Measurements from ENCODE around the gene FER.
"Not testable (repeated sequence)": the region's sequence is repeated elsewhere in the genome, so short reads cannot be mapped to it uniquely, and the experiment has no call there.

Gene FER

DNA sequence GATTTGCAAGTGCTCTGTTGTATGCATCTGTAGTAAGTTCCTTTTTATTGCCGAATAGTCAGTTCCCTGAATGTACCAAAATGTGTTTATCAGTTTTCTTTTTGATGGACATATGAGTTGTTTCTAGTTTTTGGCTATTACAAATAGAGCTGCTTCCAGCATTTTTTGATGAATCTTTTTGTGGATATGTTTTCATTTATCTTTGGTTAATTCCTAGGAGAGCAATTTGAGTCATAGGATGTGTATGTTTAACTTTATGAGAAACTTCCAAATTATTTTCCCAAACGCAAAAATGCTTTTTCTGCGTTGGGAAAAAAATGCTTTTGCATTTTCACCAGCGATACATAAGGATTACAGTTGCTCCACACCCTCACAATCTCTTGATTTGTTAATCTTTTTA lies 287.7 kb downstream of the FER start:
- Histone ChIP-seq H3K27ac (no peak overlapping the region), H3K4me1 (peaks cover 4% of the 10 kb centered on the region), H3K4me2 (ENCODE audit: low read length) (no peak overlapping the region), H2AFZ (no peak overlapping the region), H3K9ac (no peak overlapping the region), H3K79me2 (no peaks in the 10 kb centered on the region), H3K9me3 (ENCODE audit: control insufficient read depth, low read length) (no peaks in the 10 kb centered on the region), H3K27me3 (ENCODE audit: control insufficient read depth, insufficient read depth, low read length) (no peaks in the 10 kb centered on the region), H3K4me3 (ENCODE audit: low read depth, low read length) (no peak overlapping the region), H3K36me3 (ENCODE audit: control insufficient read depth, insufficient read depth, low read length) (no peaks in the 10 kb centered on the region)
- TF ChIP-seq CTCF (IDR thresholded peaks at IDR 0.05): no peak

DNA sequence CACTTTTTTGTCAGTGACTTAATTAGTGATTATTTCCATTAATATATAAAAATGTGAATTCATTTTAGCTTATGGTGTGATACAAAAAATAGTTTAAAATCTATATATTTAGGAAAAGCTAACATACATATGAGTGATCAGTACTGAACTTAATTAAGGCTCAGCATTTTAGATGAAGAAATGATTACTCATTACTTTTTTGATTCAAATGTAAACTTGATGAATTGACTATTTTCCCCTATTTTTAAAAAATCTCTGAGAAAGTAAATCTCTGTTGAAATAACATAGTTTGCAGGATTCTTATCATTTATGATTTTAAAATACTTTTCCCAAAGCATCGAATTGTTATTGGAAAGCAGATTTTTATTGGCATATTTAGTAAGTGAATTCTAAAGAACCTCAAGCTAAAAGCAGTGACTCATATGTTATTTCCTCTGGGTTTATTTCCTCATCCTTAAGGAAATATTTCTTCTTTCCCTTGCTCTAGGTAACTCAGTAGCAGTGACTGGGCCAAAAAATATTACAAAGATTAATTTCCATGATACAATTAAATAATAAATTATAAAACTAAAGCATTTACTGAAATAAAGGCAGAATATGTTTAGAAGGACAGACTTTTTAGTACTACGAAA lies 290.6 kb downstream of the FER start:
- TF ChIP-seq CTCF (IDR thresholded peaks at IDR 0.05): no peak
- no peak overlapping the region for H3K4me3 ChIP-seq (ENCODE audit: low read depth, low read length)
- H2AFZ ChIP-seq: no peak overlapping the region
- H3K27ac ChIP-seq: no peak overlapping the region
- no peaks in the 10 kb centered on the region for H3K27me3 ChIP-seq (ENCODE audit: control insufficient read depth, insufficient read depth, low read length)
- H3K9me3 ChIP-seq (ENCODE audit: control insufficient read depth, low read length): no peaks in the 10 kb centered on the region
- no peaks in the 10 kb centered on the region for H3K36me3 ChIP-seq (ENCODE audit: control insufficient read depth, insufficient read depth, low read length)
- H3K4me1 ChIP-seq: peaks cover 4% of the 10 kb centered on the region
- H3K79me2 ChIP-seq: no peaks in the 10 kb centered on the region
- no peak overlapping the region for H3K9ac ChIP-seq
- no peak overlapping the region for H3K4me2 ChIP-seq (ENCODE audit: low read length)

- no peak overlapping the region for H3K27ac ChIP-seq
- H3K27me3 ChIP-seq (ENCODE audit: control insufficient read depth, insufficient read depth, low read length): no peaks in the 10 kb centered on the region
- no peak for TF ChIP-seq CTCF (IDR thresholded peaks at IDR 0.05)
- no peaks in the 10 kb centered on the region for H3K36me3 ChIP-seq (ENCODE audit: control insufficient read depth, insufficient read depth, low read length)
- H3K4me3 ChIP-seq (ENCODE audit: low read depth, low read length): no peak overlapping the region
- no peak overlapping the region for H3K9ac ChIP-seq
- H3K4me2 ChIP-seq (ENCODE audit: low read length): no peak overlapping the region
- no peak overlapping the region for H2AFZ ChIP-seq
- peaks cover 4% of the 10 kb centered on the region for H3K4me1 ChIP-seq
- no peaks in the 10 kb centered on the region for H3K9me3 ChIP-seq (ENCODE audit: control insufficient read depth, low read length)
- no peaks in the 10 kb centered on the region for H3K79me2 ChIP-seq
These were observed 293.6 kb downstream of the FER start for GRCh38 chr5:109041317-109041716.

GRCh38 chr5:109045710-109046109 lies 298.0 kb downstream of the FER start:
- Histone ChIP-seq H3K4me1 (no peaks in the 10 kb centered on the region), H3K27me3 (ENCODE audit: control insufficient read depth, insufficient read depth, low read length) (no peaks in the 10 kb centered on the region), H3K4me2 (ENCODE audit: low read length) (no peak overlapping the region), H3K4me3 (ENCODE audit: low read depth, low read length) (no peak overlapping the region), H2AFZ (no peak overlapping the region), H3K36me3 (ENCODE audit: control insufficient read depth, insufficient read depth, low read length) (no peaks in the 10 kb centered on the region), H3K79me2 (no peaks in the 10 kb centered on the region), H3K27ac (no peak overlapping the region), H3K9ac (no peak overlapping the region), H3K9me3 (ENCODE audit: control insufficient read depth, low read length) (no peaks in the 10 kb centered on the region)
- TF ChIP-seq CTCF (IDR thresholded peaks at IDR 0.05): no peak

GRCh38 chr5:109049565-109049964 lies 301.9 kb downstream of the FER start:
- Histone ChIP-seq H2AFZ (no peak overlapping the region), H3K4me1 (no peaks in the 10 kb centered on the region), H3K27ac (no peak overlapping the region), H3K9ac (no peak overlapping the region), H3K4me2 (ENCODE audit: low read length) (no peak overlapping the region), H3K9me3 (ENCODE audit: control insufficient read depth, low read length) (no peaks in the 10 kb centered on the region), H3K79me2 (no peaks in the 10 kb centered on the region), H3K4me3 (ENCODE audit: low read depth, low read length) (no peak overlapping the region), H3K36me3 (ENCODE audit: control insufficient read depth, insufficient read depth, low read length) (no peaks in the 10 kb centered on the region), H3K27me3 (ENCODE audit: control insufficient read depth, insufficient read depth, low read length) (no peaks in the 10 kb centered on the region)
- no peak for TF ChIP-seq CTCF (IDR thresholded peaks at IDR 0.05)

DNA sequence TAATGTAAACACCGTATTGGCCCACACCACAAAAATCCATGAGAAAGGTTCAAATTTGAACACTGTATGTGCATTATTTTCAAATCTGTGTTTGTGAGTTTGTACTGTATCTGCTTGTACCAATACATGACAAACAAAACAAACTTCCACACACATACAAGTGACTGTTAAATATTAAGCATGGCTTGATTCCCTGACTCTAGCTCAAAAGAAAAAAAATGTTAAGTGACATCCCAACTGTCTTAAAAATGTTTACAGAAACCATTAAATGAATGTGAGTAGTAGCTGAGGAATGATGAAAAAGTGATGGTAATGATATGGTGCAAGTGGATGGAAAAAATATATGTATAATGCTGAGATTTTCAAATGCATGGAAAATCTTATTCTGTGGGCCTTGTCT lies 302.6 kb downstream of the FER start:
- not testable (repeated sequence) for H3K36me3 ChIP-seq (ENCODE audit: control insufficient read depth, insufficient read depth, low read length); H3K9ac ChIP-seq; H3K4me1 ChIP-seq; H3K27me3 ChIP-seq (ENCODE audit: control insufficient read depth, insufficient read depth, low read length); H3K4me2 ChIP-seq (ENCODE audit: low read length); H3K79me2 ChIP-seq; H3K27ac ChIP-seq; H2AFZ ChIP-seq; H3K9me3 ChIP-seq (ENCODE audit: control insufficient read depth, low read length); H3K4me3 ChIP-seq (ENCODE audit: low read depth, low read length)

DNA sequence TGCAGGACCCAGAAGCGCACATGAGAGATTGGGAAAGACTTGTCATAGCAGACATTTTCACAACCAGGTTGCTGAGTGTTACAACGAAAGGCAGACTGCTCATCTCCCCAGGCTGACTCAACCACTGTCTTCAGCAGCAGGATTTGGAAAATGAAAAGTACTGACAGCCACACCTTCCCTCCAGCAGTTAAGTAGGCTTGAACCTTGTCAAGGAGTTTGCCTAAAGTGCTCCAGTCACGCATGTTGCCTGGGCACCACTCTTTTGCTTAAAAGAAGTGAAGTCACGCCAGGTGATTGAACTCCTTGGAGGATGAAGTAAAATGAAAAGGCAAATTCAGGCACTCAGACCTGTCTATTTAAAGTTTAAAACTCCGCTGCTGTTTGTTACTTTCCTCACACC lies 304.5 kb downstream of the FER start:
- not testable (repeated sequence) for H3K9ac ChIP-seq

More for the DNA sequence above, 304.5 kb downstream of the FER start:
- not testable (repeated sequence) for H3K27me3 ChIP-seq (ENCODE audit: control insufficient read depth, insufficient read depth, low read length); H3K4me3 ChIP-seq (ENCODE audit: low read depth, low read length); H3K79me2 ChIP-seq; H3K4me2 ChIP-seq (ENCODE audit: low read length); H3K4me1 ChIP-seq; H2AFZ ChIP-seq; H3K9me3 ChIP-seq (ENCODE audit: control insufficient read depth, low read length); H3K27ac ChIP-seq; H3K36me3 ChIP-seq (ENCODE audit: control insufficient read depth, insufficient read depth, low read length)

All from parathyroid adenoma (tissue), 2 donors.